ENCODE measurements around the gene RASSF5.

The RASSF5 gene

GRCh38 chr1:206591696-206592095, 84.4 kb downstream of the RASSF5 start:
- H3K36me3 ChIP-seq (ENCODE audit: insufficient read depth, low read length), result peaks cover 95% of the 10 kb centered on the region
- no peak for TF ChIP-seq EZH2 (IDR thresholded peaks at IDR 0.05; ENCODE audit: borderline replicate concordance, low read depth, low read length, severe bottlenecking)
- TF ChIP-seq, protein P1, sequence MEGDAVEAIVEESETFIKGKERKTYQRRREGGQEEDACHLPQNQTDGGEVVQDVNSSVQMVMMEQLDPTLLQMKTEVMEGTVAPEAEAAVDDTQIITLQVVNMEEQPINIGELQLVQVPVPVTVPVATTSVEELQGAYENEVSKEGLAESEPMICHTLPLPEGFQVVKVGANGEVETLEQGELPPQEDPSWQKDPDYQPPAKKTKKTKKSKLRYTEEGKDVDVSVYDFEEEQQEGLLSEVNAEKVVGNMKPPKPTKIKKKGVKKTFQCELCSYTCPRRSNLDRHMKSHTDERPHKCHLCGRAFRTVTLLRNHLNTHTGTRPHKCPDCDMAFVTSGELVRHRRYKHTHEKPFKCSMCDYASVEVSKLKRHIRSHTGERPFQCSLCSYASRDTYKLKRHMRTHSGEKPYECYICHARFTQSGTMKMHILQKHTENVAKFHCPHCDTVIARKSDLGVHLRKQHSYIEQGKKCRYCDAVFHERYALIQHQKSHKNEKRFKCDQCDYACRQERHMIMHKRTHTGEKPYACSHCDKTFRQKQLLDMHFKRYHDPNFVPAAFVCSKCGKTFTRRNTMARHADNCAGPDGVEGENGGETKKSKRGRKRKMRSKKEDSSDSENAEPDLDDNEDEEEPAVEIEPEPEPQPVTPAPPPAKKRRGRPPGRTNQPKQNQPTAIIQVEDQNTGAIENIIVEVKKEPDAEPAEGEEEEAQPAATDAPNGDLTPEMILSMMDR (IDR thresholded peaks at IDR 0.05; ENCODE audit: borderline replicate concordance, extremely low read depth, low read length, poor library complexity, severe bottlenecking), result no peak
- H3K27me3 ChIP-seq (ENCODE audit: insufficient read depth, low read length, poor library complexity), result no peaks in the 10 kb centered on the region
- H4K20me1 ChIP-seq (ENCODE audit: insufficient read depth, low read length), result 0 out of 2 replicates have a peak, but pooled peaks cover 3% of the 10 kb centered on the region
- no peak overlapping the region for H3K4me2 ChIP-seq (ENCODE audit: insufficient read depth, low read length)
- no peak for ATAC-seq (ENCODE audit: insufficient read depth, low read depth)
- H3K9ac ChIP-seq (ENCODE audit: low read depth, low read length), result no peak overlapping the region
- no peaks in the 10 kb centered on the region for H3K4me1 ChIP-seq (ENCODE audit: insufficient read depth, low read length)
- H2AFZ ChIP-seq (ENCODE audit: low read depth, low read length), result no peak overlapping the region
- no peak overlapping the region for H3K27ac ChIP-seq (ENCODE audit: low read length)
- no peaks in the 10 kb centered on the region for H3K79me2 ChIP-seq (ENCODE audit: insufficient read depth, low read length)
- no peaks in the 10 kb centered on the region for H3K9me3 ChIP-seq (ENCODE audit: insufficient read depth, low read length, severe bottlenecking)
- H3K4me3 ChIP-seq (ENCODE audit: low read depth in 1 of 2, low read length in 2 of 2), result no peak overlapping the region
- DNase-seq, result no peak

DNA sequence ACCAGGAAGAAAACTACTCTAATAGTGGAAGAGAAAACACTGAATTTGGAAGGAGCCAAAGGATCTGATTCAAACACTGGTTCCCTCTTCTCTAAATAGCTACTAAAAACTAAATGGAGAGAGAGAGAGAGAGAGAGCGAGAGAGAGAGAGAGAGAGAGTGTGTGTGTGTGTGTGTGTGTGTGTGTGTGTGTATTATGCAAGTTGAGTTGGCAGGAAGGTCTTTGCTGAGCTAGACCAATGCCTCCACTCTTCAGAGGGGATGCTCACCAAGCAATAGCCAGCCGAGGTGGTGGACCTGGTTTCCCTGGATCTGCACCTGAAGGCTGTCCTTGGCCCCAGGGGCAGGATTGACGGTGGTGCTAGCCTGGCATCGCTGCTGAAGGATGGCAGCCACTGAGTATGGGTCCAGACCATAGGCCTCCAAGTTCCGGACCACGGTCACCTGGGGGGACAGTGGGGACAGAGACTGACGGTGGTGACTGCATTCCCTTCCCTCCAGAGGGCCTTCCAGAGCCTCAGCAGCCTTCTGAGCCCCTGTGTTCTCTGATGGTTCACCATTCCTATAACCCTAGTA, 86.1 kb downstream of the RASSF5 start:
- Histone ChIP-seq H3K27me3 (ENCODE audit: insufficient read depth, low read length, poor library complexity) (no peaks in the 10 kb centered on the region), H3K4me2 (ENCODE audit: insufficient read depth, low read length) (no peak overlapping the region), H3K9ac (ENCODE audit: low read depth, low read length) (no peak overlapping the region), H3K36me3 (ENCODE audit: insufficient read depth, low read length) (peaks cover 91% of the 10 kb centered on the region), H3K4me3 (ENCODE audit: low read depth in 1 of 2, low read length in 2 of 2) (no peak overlapping the region), H4K20me1 (ENCODE audit: insufficient read depth, low read length) (no peaks in the 10 kb centered on the region), H3K27ac (ENCODE audit: low read length) (no peak overlapping the region), H3K79me2 (ENCODE audit: insufficient read depth, low read length) (no peaks in the 10 kb centered on the region), H2AFZ (ENCODE audit: low read depth, low read length) (no peak overlapping the region), H3K9me3 (ENCODE audit: insufficient read depth, low read length, severe bottlenecking) (no peaks in the 10 kb centered on the region), H3K4me1 (ENCODE audit: insufficient read depth, low read length) (no peaks in the 10 kb centered on the region)
- no peak for ATAC-seq (ENCODE audit: insufficient read depth, low read depth)
- TF ChIP-seq, protein P1 (IDR thresholded peaks at IDR 0.05; ENCODE audit: borderline replicate concordance, extremely low read depth, low read length, poor library complexity, severe bottlenecking), result no peak
- no peak for TF ChIP-seq EZH2 (IDR thresholded peaks at IDR 0.05; ENCODE audit: borderline replicate concordance, low read depth, low read length, severe bottlenecking)
- no peak for DNase-seq

DNA sequence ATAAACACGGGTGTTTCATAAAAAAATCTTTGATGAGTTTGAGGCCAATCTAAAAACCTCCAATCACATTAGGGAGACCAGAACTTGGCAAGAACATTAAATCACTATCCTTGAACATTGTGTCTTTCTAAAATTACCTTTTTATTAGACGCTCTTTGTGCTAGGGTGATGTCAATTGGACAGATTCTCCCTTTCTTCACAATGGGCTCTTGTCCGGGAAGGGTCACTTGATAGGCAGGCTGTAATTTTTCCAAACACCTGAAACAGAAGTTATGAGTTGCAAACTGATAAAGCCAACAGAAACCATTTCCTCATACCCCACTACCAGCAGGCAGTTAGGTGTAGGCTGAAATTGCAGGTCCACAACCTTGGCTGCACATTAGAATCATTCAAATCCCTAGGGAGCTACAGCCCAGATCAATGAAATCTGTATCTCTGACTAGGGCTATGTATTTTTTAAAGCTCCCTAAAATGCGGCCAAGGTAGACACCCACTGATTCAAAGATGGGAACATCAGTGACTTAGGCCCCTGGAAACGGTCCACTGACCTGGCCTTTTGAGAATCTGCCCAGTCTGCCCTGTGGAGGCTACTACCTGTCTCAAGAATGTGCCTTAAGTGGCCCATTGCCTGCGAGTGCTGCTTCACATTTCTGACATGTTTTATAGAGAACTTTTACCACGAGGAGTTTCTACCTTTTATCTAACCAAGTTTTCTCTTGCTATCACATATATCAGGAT, 88.4 kb downstream of the RASSF5 start:
- H3K4me3 ChIP-seq (ENCODE audit: low read depth in 1 of 2, low read length in 2 of 2), result no peak overlapping the region
- TF ChIP-seq, protein P1 (IDR thresholded peaks at IDR 0.05; ENCODE audit: borderline replicate concordance, extremely low read depth, low read length, poor library complexity, severe bottlenecking), result no peak
- no peak for TF ChIP-seq EZH2 (IDR thresholded peaks at IDR 0.05; ENCODE audit: borderline replicate concordance, low read depth, low read length, severe bottlenecking)
- ATAC-seq (ENCODE audit: insufficient read depth, low read depth) (no peak), DNase-seq (no peak)
- no peaks in the 10 kb centered on the region for H3K4me1 ChIP-seq (ENCODE audit: insufficient read depth, low read length)
- peaks cover 91% of the 10 kb centered on the region for H3K36me3 ChIP-seq (ENCODE audit: insufficient read depth, low read length)
- H3K4me2 ChIP-seq (ENCODE audit: insufficient read depth, low read length), result no peak overlapping the region
- H3K79me2 ChIP-seq (ENCODE audit: insufficient read depth, low read length), result no peaks in the 10 kb centered on the region
- no peak overlapping the region for H2AFZ ChIP-seq (ENCODE audit: low read depth, low read length)
- H3K9me3 ChIP-seq (ENCODE audit: insufficient read depth, low read length, severe bottlenecking), result no peaks in the 10 kb centered on the region
- H3K9ac ChIP-seq (ENCODE audit: low read depth, low read length), result no peak overlapping the region
- no peaks in the 10 kb centered on the region for H4K20me1 ChIP-seq (ENCODE audit: insufficient read depth, low read length)
- no peaks in the 10 kb centered on the region for H3K27me3 ChIP-seq (ENCODE audit: insufficient read depth, low read length, poor library complexity)
- no peak overlapping the region for H3K27ac ChIP-seq (ENCODE audit: low read length)

All from DND-41 (cell line).